HepG2 (cell line): ENCODE results near the gene CTDSP2. TPM values are rescaled to one million over a fixed set of nuclear protein-coding genes. Genes with fewer than 3 reads are reported as not detected.

ENCODE experiments used
- ATAC-seq: fragments of 200-7000 bp; cut with Tn5 transposase; 3 replicates; pipeline ENCODE4 v1.9.1; 2020; ENCODE audit warnings: mild to moderate bottlenecking, moderate library complexity
- BruUV-seq: library from RNA; stranded (reverse); fragments of 400-500 nt; replicated peaks from 2 replicates; lab custom pipeline; 2021; lab: Mats Ljungman, UMichigan
- CTCF ChIA-PET: fragments of 300-600 bp; formaldehyde crosslinking; extraction: SDS; loops from one replicate; lab custom pipeline; 2021; ENCODE audit warnings: low total read pairs, inconsistent platforms, low intra/inter-chr PET ratio; lab: Yijun Ruan, JAX
- POLR2A ChIA-PET: fragments of 350-600 bp; sonication (Branson Sonifier 250); formaldehyde crosslinking; loops from one replicate; lab custom pipeline; 2020; ENCODE audit warnings: antibody characterized with exemption, inconsistent platforms; lab: Yijun Ruan, JAX
- DNase-seq: peaks from one replicate; pipeline ENCODE4 v3.0.0-alpha.2; 2015; ENCODE audit warnings: low spot score
- FAIRE-seq: peaks from 3 replicates; lab custom pipeline; 2011; peaks lifted over from hg19 to GRCh38; lab: Jason Lieb, UNC
- H2AFZ ChIP-seq: one replicate; pipeline ENCODE4 v1.6.1; 2011; ENCODE audit warnings: low read length, inconsistent platforms
- H3K27ac ChIP-seq: fragments of 300-600 bp; 3 replicates; pipeline ENCODE4 v1.8.0; 2011; ENCODE audit warnings: mixed run types, mild to moderate bottlenecking, mixed read lengths, low read length, inconsistent platforms; ENCODE audit not compliant: insufficient read depth; ENCODE audit errors: extremely low read length
- H3K27me3 ChIP-seq, 2 experiments: fragments of 200-600 bp in 1 of 2; 2 replicates in 1 of 2; 3 replicates in 1 of 2; pipeline versions ENCODE4 v1.6.0 to v1.8.0; 2011; ENCODE audit warnings: low read length in 2 of 2, mild to moderate bottlenecking in 2 of 2, moderate library complexity in 2 of 2, inconsistent platforms in 1 of 2; ENCODE audit not compliant: insufficient read depth in 2 of 2, control insufficient read depth in 1 of 2
- H3K36me3 ChIP-seq, 2 experiments: fragments of 200-600 bp in 1 of 2; replicated peaks in 1 of 2; 2 replicates in 1 of 2; 3 replicates in 1 of 2; pipeline versions ENCODE4 v1.5.1 to v1.8.0; 2011; ENCODE audit warnings: low read length in 2 of 2, inconsistent platforms in 1 of 2; ENCODE audit not compliant: insufficient read depth in 2 of 2, control insufficient read depth in 1 of 2
- H3K4me1 ChIP-seq: 2 replicates; pipeline ENCODE4 v1.5.1; 2012; ENCODE audit warnings: low read length, inconsistent platforms; ENCODE audit not compliant: insufficient read depth
- H3K4me2 ChIP-seq: 2 replicates; pipeline ENCODE4 v1.6.0; 2011; ENCODE audit warnings: low read depth, low read length, inconsistent platforms
- H3K4me3 ChIP-seq, 3 experiments: fragments of 200-600 bp in 1 of 3; sonication (generic), shearing (Covaris generic) in 1 of 3; replicated peaks in 1 of 3; 2 replicates each; pipeline ENCODE4 v1.5.1; 2011 to 2016; ENCODE audit warnings: low read length in 3 of 3, inconsistent platforms in 2 of 3, low read depth in 2 of 3, mild to moderate bottlenecking in 2 of 3, control low read depth in 1 of 3, mixed read lengths in 1 of 3; ENCODE audit not compliant: insufficient read depth in 1 of 3
- H3K79me2 ChIP-seq: one replicate; pipeline ENCODE4 v1.6.1; 2011; ENCODE audit warnings: low read length, inconsistent platforms; ENCODE audit not compliant: insufficient read depth
- H3K9ac ChIP-seq: 2 replicates; pipeline ENCODE4 v1.6.0; 2011; ENCODE audit warnings: mild to moderate bottlenecking, low read depth, low read length, inconsistent platforms; ENCODE audit not compliant: insufficient read depth
- H3K9me3 ChIP-seq: 2 replicates; pipeline ENCODE4 v1.5.1; 2012; ENCODE audit warnings: mild to moderate bottlenecking, low read length
- H4K20me1 ChIP-seq: 2 replicates; pipeline ENCODE4 v1.6.0; 2011; ENCODE audit warnings: inconsistent platforms, mild to moderate bottlenecking, low read length, moderate library complexity; ENCODE audit not compliant: insufficient read depth
- CEBPZ ChIP-seq: IDR thresholded peaks from 2 replicates; pipeline ENCODE4 v1.6.1; 2012; ENCODE audit warnings: low read length, improper control_type of control experiment
- CTCF ChIP-seq: sonication (generic); formaldehyde crosslinking; IDR thresholded peaks from 2 replicates; pipeline ENCODE4 v1.5.0; 2020; ENCODE audit warnings: mild to moderate bottlenecking, missing genetic modification reagents, moderate library complexity
- HMGXB4 ChIP-seq, 2 experiments: sonication (generic) in 1 of 2; formaldehyde crosslinking in 1 of 2; IDR thresholded peaks; 2 replicates each; pipeline versions ENCODE4 v1.4.0 to v1.6.1; 2018 to 2020; ENCODE audit warnings: missing genetic modification reagents in 2 of 2, borderline replicate concordance in 1 of 2, low read depth in 1 of 2, mild to moderate bottlenecking in 1 of 2, missing biosample characterization in 1 of 2
- RAD21 ChIP-seq: fragments of 450-650 bp; formaldehyde crosslinking; IDR thresholded peaks from 2 replicates; pipeline ENCODE4 v1.5.0; 2020; ENCODE audit warnings: mild to moderate bottlenecking
- RBFOX2 ChIP-seq: fragments of 200-400 bp; formaldehyde crosslinking; IDR thresholded peaks from 2 replicates; pipeline ENCODE4 v1.6.1; 2017; ENCODE audit warnings: low read depth, mild to moderate bottlenecking, low read length
- SMC3 ChIP-seq: IDR thresholded peaks from 2 replicates; pipeline ENCODE4 v1.6.1; 2011; ENCODE audit warnings: low read length, improper control_type of control experiment
- SRF ChIP-seq: IDR thresholded peaks from 2 replicates; pipeline ENCODE4 v1.6.1; 2011; ENCODE audit warnings: mild to moderate bottlenecking, low read depth, low read length, moderate library complexity
- XRCC5 ChIP-seq: fragments of 200-400 bp; formaldehyde crosslinking; optimal IDR thresholded peaks from 2 replicates; pipeline ENCODE3; 2017; ENCODE audit warnings: mild to moderate bottlenecking, low read length
- ZNF18 ChIP-seq: sonication (generic); formaldehyde crosslinking; IDR thresholded peaks from 2 replicates; pipeline ENCODE4 v1.8.0; 2022; ENCODE audit warnings: mild to moderate bottlenecking, missing genetic modification reagents; ENCODE audit not compliant: insufficient replicate concordance
- ZNF501 ChIP-seq: sonication (generic); formaldehyde crosslinking; IDR thresholded peaks from 2 replicates; pipeline ENCODE4 v1.5.1; 2020; ENCODE audit warnings: mild to moderate bottlenecking, moderate library complexity, missing genetic modification reagents
- ZNF740 ChIP-seq: sonication (generic); formaldehyde crosslinking; IDR thresholded peaks from 2 replicates; pipeline ENCODE4 v1.4.0; 2020; ENCODE audit warnings: missing genetic modification reagents
- ZNF784 ChIP-seq: sonication (generic); formaldehyde crosslinking; IDR thresholded peaks from 2 replicates; pipeline ENCODE4 v1.5.1; 2020; ENCODE audit warnings: missing genetic modification reagents, mild to moderate bottlenecking, borderline replicate concordance
- WGBS: methylation state at CpG from one replicate; pipeline ENCODE4 v1.1.6; 2017; ENCODE audit warnings: low lambda C conversion rate; 5-methylcytosine and 5-hydroxymethylcytosine counted together
- in situ Hi-C: cut with HindIII; loops from 2 replicates; pipeline ENCODE4 v1.10.0; 2017; ENCODE audit warnings: low pct_unique_long_range_greater_than_20kb; ENCODE audit not compliant: extremely low pct_ligation_motif_present
- intact Hi-C: fragments of 100-400 bp; cut with micrococcal nuclease; formaldehyde crosslinking; loops from one replicate; pipeline ENCODE4 v1.10.0; 2022; ENCODE audit not compliant: unreplicated experiment
- polyA plus RNA-seq, 8 experiments: library from polyadenylated mRNA; depleted of rRNA in 3 of 8; stranded (reverse) in 7 of 8; unstranded in 1 of 8; fragments of >200 nt; fragmentation: Illumina TruSeq in 4 of 8; extraction: Trizol in 4 of 8; gene quantifications; 2 replicates each; pipeline versions ENCODE4 v1.2.1 to v1.2.3, GENCODE V29; 2011 to 2016; ENCODE audit warnings: low read depth in 4 of 8, missing spikeins in 1 of 8, mixed read lengths in 1 of 8; ENCODE audit not compliant: insufficient read depth in 1 of 8
- total RNA-seq, 5 experiments: library from RNA; depleted of rRNA; stranded (reverse); fragments of >200 nt; fragmentation: Illumina TruSeq; extraction: Trizol; gene quantifications; 2 replicates each; pipeline ENCODE4 v1.2.3, GENCODE V29; 2016; ENCODE audit warnings: low read depth in 1 of 5

The CTDSP2 gene
- total and polyA plus RNA-seq, 2 of the 13 experiments (the other 11 are each of a cell fraction or from before 2014, with no cell fraction given) = 38.1 to 82.5 TPM

GRCh38 chr12:57803319-57803893 is 43.1 kb downstream of the CTDSP2 start:
- no peak overlapping the region for H2AFZ ChIP-seq
- no TSS peak for BruUV-seq
- peak; percentile 89 for ATAC-seq
- TF ChIP-seq HMGXB4 (CRISPR knock-in tag; IDR thresholded peaks at IDR 0.05; ENCODE audit: borderline replicate concordance in 1 of 2, low read depth in 1 of 2) = 0 out of 4 replicates have a peak, but pooled peaks of 1 of the 2 experiments have one; percentile 23
- peak; percentile 76; the same call in 1 of the 2 replicates for TF ChIP-seq ZNF740 (CRISPR knock-in tag)
- no peak for TF ChIP-seq RBFOX2
- 0 out of 2 replicates have a peak, but pooled peaks have one; percentile 17 for TF ChIP-seq SRF
- TF ChIP-seq XRCC5 = peak; percentile 34
- TF ChIP-seq SMC3 = peak; percentile 85
- no peak for TF ChIP-seq ZNF784 (CRISPR knock-in tag)
- no peak for TF ChIP-seq ZNF18 (CRISPR knock-in tag)
- TF ChIP-seq CEBPZ = no peak
- peak; percentile 80 for TF ChIP-seq CTCF (CRISPR knock-in tag)
- 0 out of 2 replicates have a peak, but pooled peaks have one; percentile 27 for TF ChIP-seq ZNF501 (CRISPR knock-in tag)
- TF ChIP-seq RAD21 (CRISPR knock-in tag) = peak; percentile 54

More at GRCh38 chr12:57803319-57803893, 43.1 kb downstream of the CTDSP2 start:
- intact Hi-C loops (loop anchor here (1.0 kb wide), 2 partner anchors 28 to 102 kb away; no protein-coding TSS in a partner anchor), in situ Hi-C loops (no loop called here)
- ChIA-PET POLR2A (no interaction called here), CTCF (interaction anchor here (1.2 to 3.2 kb wide), 2 partner anchors 12 to 102 kb away, joined by 4 to 54 read pairs; no protein-coding TSS in a partner anchor)
- 79% methylated on average over 8 of the region's 9 CpGs for WGBS
- Histone ChIP-seq H3K4me2 (no peak overlapping the region), H3K36me3 (peaks cover 6 to 16% of the 10 kb centered on the region in 2 experiments; a peak in 4 of 5 replicates), H3K4me3 (no peak overlapping the region), H4K20me1 (0 out of 2 replicates have a peak, but pooled peaks cover 3% of the 10 kb centered on the region), H3K27ac (no peak overlapping the region), H3K9ac (no peak overlapping the region), H3K79me2 (no peaks in the 10 kb centered on the region), H3K9me3 (no peaks in the 10 kb centered on the region), H3K27me3 (no peaks in the 10 kb centered on the region), H3K4me1 (no peaks in the 10 kb centered on the region)
- peak; percentile 54 for FAIRE-seq
- peak; percentile 23 for DNase-seq
